GM12878 (cell line): ENCODE measurements around the gene ANKRD23. TPM values are rescaled to one million over a fixed set of nuclear protein-coding genes. Genes with fewer than 3 reads are reported as not detected.

Source experiments
- BCL3 ChIP-seq: IDR thresholded peaks from 2 replicates; pipeline ENCODE4 v1.6.1; 2011; ENCODE audit warnings: borderline replicate concordance, low read depth, mild to moderate bottlenecking, moderate library complexity, low read length; ENCODE audit not compliant: insufficient read depth, poor library complexity, severe bottlenecking
- BHLHE40 ChIP-seq, 2 experiments: fragments of 450-650 bp in 1 of 2; IDR thresholded peaks; 2 replicates each; pipeline ENCODE4 v1.6.1; 2011 to 2017; ENCODE audit warnings: low read depth in 2 of 2, borderline replicate concordance in 1 of 2, improper control_type of control experiment in 1 of 2, low read length in 1 of 2, mild to moderate bottlenecking in 1 of 2
- MTA2 ChIP-seq: fragments of 450-650 bp; IDR thresholded peaks from 2 replicates; pipeline ENCODE4 v1.6.1; 2016; ENCODE audit warnings: low read depth, mild to moderate bottlenecking, moderate library complexity
- NKRF ChIP-seq: fragments of 450-650 bp; conservative IDR thresholded peaks from 2 replicates; pipeline ENCODE4 v1.6.1; 2017; ENCODE audit warnings: mild to moderate bottlenecking, moderate library complexity
- NR2C1 ChIP-seq: fragments of 450-650 bp; IDR thresholded peaks from 2 replicates; pipeline ENCODE4 v1.6.1; 2017; ENCODE audit warnings: antibody characterized with exemption, mild to moderate bottlenecking, moderate library complexity
- PAX8 ChIP-seq: fragments of 450-650 bp; IDR thresholded peaks from 2 replicates; pipeline ENCODE4 v1.6.1; 2017; ENCODE audit warnings: mild to moderate bottlenecking, moderate library complexity
- PKNOX1 ChIP-seq: fragments of 450-650 bp; IDR thresholded peaks from 2 replicates; pipeline ENCODE4 v1.6.1; 2016; ENCODE audit warnings: mild to moderate bottlenecking
- SKIL ChIP-seq: fragments of 450-650 bp; IDR thresholded peaks from 2 replicates; pipeline ENCODE4 v1.6.1; 2017; ENCODE audit warnings: mild to moderate bottlenecking, low read depth, inconsistent platforms; ENCODE audit not compliant: poor library complexity, severe bottlenecking
- TCF12 ChIP-seq: IDR thresholded peaks from 2 replicates; pipeline ENCODE4 v1.6.1; 2011; ENCODE audit warnings: low read depth, mild to moderate bottlenecking, low read length
- ZNF687 ChIP-seq: fragments of 450-650 bp; IDR thresholded peaks from 2 replicates; pipeline ENCODE4 v1.6.1; 2017; ENCODE audit warnings: mild to moderate bottlenecking, moderate library complexity
- polyA plus RNA-seq, 11 experiments: library from polyadenylated mRNA; depleted of rRNA in 4 of 11; unstranded in 6 of 11; stranded (reverse) in 5 of 11; fragments of >200 nt; fragmentation: Nextera tagmentation in 4 of 11; fragmentation: Illumina TruSeq in 1 of 11; extraction: Ambion mirVana in 4 of 11; extraction: Trizol in 1 of 11; gene quantifications; 1 replicate in 1 of 11; 2 replicates in 10 of 11; pipeline versions ENCODE4 v1.2.1 to v1.2.3, GENCODE V29; 2011 to 2016; ENCODE audit warnings: inconsistent platforms in 2 of 11, missing spikeins in 2 of 11, low read depth in 1 of 11
- total RNA-seq, 4 experiments: library from RNA; depleted of rRNA in 3 of 4; stranded (reverse); fragments of >200 nt in 3 of 4; fragmentation: Illumina TruSeq in 1 of 4; extraction: Trizol in 1 of 4; gene quantifications; 2 replicates each; pipeline versions ENCODE4 v1.2.1 to v1.2.3, GENCODE V29; 2013 to 2021

Gene ANKRD23
- total and polyA plus RNA-seq, 10 of the 15 experiments (the other 5 are each of a cell fraction or from before 2014, with no cell fraction given): 0.34 to 5.3 (median 2.7) TPM

GRCh38 chr2:96809951-96810782, 33.7 kb downstream of the ANKRD23 start (continued):
- TF ChIP-seq ZNF687 (no peak), NR2C1 (no peak), BCL3 (no peak), PAX8 (no peak), BHLHE40 (IDR thresholded peaks at IDR 0.05; ENCODE audit: borderline replicate concordance in 1 of 2, low read depth in 2 of 2, low read length in 1 of 2) (no peak), MTA2 (no peak), NKRF (no peak), SKIL (no peak), TCF12 (no peak), PKNOX1 (no peak)
